GM23338 (cell line): Measurements from ENCODE around the gene THBS1. TPM values are rescaled to one million over a fixed set of nuclear protein-coding genes. Genes with fewer than 3 reads are reported as not detected.

Source experiments
- ATAC-seq: fragments of 200-7000 bp; cut with Tn5 transposase; 3 replicates; pipeline ENCODE4 v1.9.1; 2020
- DNase-seq: peaks from one replicate; pipeline ENCODE4 v3.0.0-alpha.2; 2015; ENCODE audit warnings: low spot score
- H2AFZ ChIP-seq: fragments of 200-600 bp; sonication (generic); 2 replicates; pipeline ENCODE4 v1.8.0; 2016; ENCODE audit warnings: antibody characterized with exemption, mild to moderate bottlenecking, moderate library complexity
- H3F3A ChIP-seq: fragments of 200-600 bp; sonication (generic); replicated peaks from 2 replicates; pipeline ENCODE4 v1.8.0; 2017; ENCODE audit warnings: antibody characterized with exemption, mixed run types, low read depth
- H3K27ac ChIP-seq: fragments of 200-600 bp; sonication (generic); 2 replicates; pipeline ENCODE4 v1.6.1; 2016; ENCODE audit warnings: low read depth
- H3K27me3 ChIP-seq: fragments of 200-600 bp; sonication (generic); 2 replicates; pipeline ENCODE4 v1.8.0; 2016; ENCODE audit warnings: mild to moderate bottlenecking, mixed run types, moderate library complexity; ENCODE audit not compliant: insufficient read depth
- H3K36me3 ChIP-seq: fragments of 200-600 bp; sonication (generic); 2 replicates; pipeline ENCODE4 v1.8.0; 2016; ENCODE audit warnings: mild to moderate bottlenecking; ENCODE audit not compliant: insufficient read depth
- H3K4me1 ChIP-seq: fragments of 200-600 bp; sonication (generic); 2 replicates; pipeline ENCODE4 v1.8.0; 2016; ENCODE audit warnings: mild to moderate bottlenecking, moderate library complexity; ENCODE audit not compliant: insufficient read depth
- H3K4me2 ChIP-seq: fragments of 200-600 bp; sonication (generic); 2 replicates; pipeline ENCODE4 v1.7.1; 2017; ENCODE audit warnings: mixed run types
- H3K4me3 ChIP-seq: fragments of 200-600 bp; sonication (generic); 2 replicates; pipeline ENCODE4 v1.6.1; 2016; ENCODE audit warnings: mixed run types
- H3K79me2 ChIP-seq: fragments of 200-600 bp; sonication (generic); replicated peaks from 2 replicates; pipeline ENCODE4 v1.8.0; 2017; ENCODE audit warnings: mild to moderate bottlenecking; ENCODE audit not compliant: insufficient read depth
- H3K9me2 ChIP-seq: fragments of 200-600 bp; sonication (generic); 2 replicates; pipeline ENCODE4 v1.8.0; 2017; ENCODE audit not compliant: insufficient read depth
- H4K20me1 ChIP-seq: fragments of 200-600 bp; sonication (generic); replicated peaks from 2 replicates; pipeline ENCODE4 v1.8.0; 2017; ENCODE audit warnings: mild to moderate bottlenecking; ENCODE audit not compliant: insufficient read depth
- H3K27ac Mint-ChIP-seq: 2 replicates; pipeline ENCODE4 v1.8.0; 2020; ENCODE audit warnings: inconsistent platforms, mild to moderate bottlenecking, moderate library complexity, mixed read lengths
- H3K27me3 Mint-ChIP-seq: 3 replicates; pipeline ENCODE4 v1.8.0; 2022; ENCODE audit warnings: low read depth, mild to moderate bottlenecking, moderate library complexity, mixed read lengths, inconsistent platforms; ENCODE audit not compliant: insufficient read depth, poor library complexity
- H3K36me3 Mint-ChIP-seq: 3 replicates; pipeline ENCODE4 v1.8.0; 2021; ENCODE audit warnings: low read depth, mild to moderate bottlenecking, inconsistent platforms, moderate library complexity, mixed read lengths
- H3K4me1 Mint-ChIP-seq: 3 replicates; pipeline ENCODE4 v1.8.0; 2020; ENCODE audit warnings: mild to moderate bottlenecking, inconsistent platforms, mixed read lengths
- H3K4me3 Mint-ChIP-seq: 3 replicates; pipeline ENCODE4 v1.8.0; 2021; ENCODE audit warnings: moderate library complexity, mild to moderate bottlenecking, inconsistent platforms, mixed read lengths
- H3K9me3 Mint-ChIP-seq: 3 replicates; pipeline ENCODE4 v1.8.0; 2020; ENCODE audit warnings: moderate library complexity, mild to moderate bottlenecking, inconsistent platforms, mixed read lengths
- CREB1 ChIP-seq: fragments of 250-450 bp; sonication (Bioruptor Pico); IDR thresholded peaks from 2 replicates; pipeline ENCODE4 v1.5.0; 2020; ENCODE audit warnings: low read depth, mild to moderate bottlenecking, moderate library complexity
- EZH2 ChIP-seq: fragments of 200-600 bp; sonication (generic); IDR thresholded peaks from one replicate; pipeline ENCODE4 v1.8.0; 2017; ENCODE audit warnings: antibody characterized with exemption, mild to moderate bottlenecking, low read depth; ENCODE audit not compliant: unreplicated experiment
- EZH2phosphoT487 ChIP-seq: fragments of 200-600 bp; sonication (generic); IDR thresholded peaks from one replicate; pipeline ENCODE4 v1.8.1; 2018; ENCODE audit warnings: antibody characterized with exemption; ENCODE audit not compliant: unreplicated experiment
- JUNB ChIP-seq: IDR thresholded peaks from one replicate; pipeline ENCODE4 v1.6.1; 2016; ENCODE audit warnings: antibody characterized with exemption; ENCODE audit not compliant: unreplicated experiment
- NANOG ChIP-seq: IDR thresholded peaks from 2 replicates; pipeline ENCODE4 v1.6.1; 2016; ENCODE audit warnings: antibody characterized with exemption, borderline replicate concordance
- POLR2AphosphoS5 ChIP-seq: IDR thresholded peaks from 2 replicates; pipeline ENCODE4 v1.6.1; 2016; ENCODE audit warnings: antibody characterized with exemption, low read depth
- REST ChIP-seq: IDR thresholded peaks from one replicate; pipeline ENCODE4 v1.6.1; 2018; ENCODE audit warnings: antibody characterized with exemption; ENCODE audit not compliant: unreplicated experiment
- STAT1 ChIP-seq: IDR thresholded peaks from one replicate; pipeline ENCODE4 v1.6.1; 2016; ENCODE audit warnings: antibody characterized with exemption; ENCODE audit not compliant: unreplicated experiment
- ZNF114 ChIP-seq: fragments of 250-450 bp; sonication (Bioruptor Pico); IDR thresholded peaks from 2 replicates; pipeline ENCODE4 v1.5.0; 2020; ENCODE audit warnings: mild to moderate bottlenecking, moderate library complexity
- ZNF331 ChIP-seq: fragments of 250-450 bp; sonication (Bioruptor Pico); IDR thresholded peaks from 2 replicates; pipeline ENCODE4 v1.5.0; 2020; ENCODE audit warnings: low read depth, mild to moderate bottlenecking, moderate library complexity
- ZNF462 ChIP-seq: fragments of 250-450 bp; sonication (Bioruptor Pico); IDR thresholded peaks from 2 replicates; pipeline ENCODE4 v1.5.0; 2020; ENCODE audit warnings: mild to moderate bottlenecking, moderate library complexity
- polyA plus RNA-seq: library from polyadenylated mRNA; unstranded; fragments of >200 nt; fragmentation: Nextera tagmentation; extraction: Ambion mirVana; gene quantifications from 2 replicates; pipeline ENCODE4 v1.2.1, GENCODE V29; 2016
- total RNA-seq: library from RNA; depleted of rRNA; stranded (reverse); fragments of >200 nt; shearing (Covaris generic); gene quantifications from 2 replicates; pipeline ENCODE4 v1.2.3, GENCODE V29; 2014
- TF ChIP-seq, protein P1 (sequence below): IDR thresholded peaks from 2 replicates; pipeline ENCODE4 v1.6.1; 2016; ENCODE audit warnings: antibody characterized with exemption

Gene THBS1
- total and polyA plus RNA-seq, 2 experiments from 2014 or later, result 21.7 to 81.9 TPM

DNA sequence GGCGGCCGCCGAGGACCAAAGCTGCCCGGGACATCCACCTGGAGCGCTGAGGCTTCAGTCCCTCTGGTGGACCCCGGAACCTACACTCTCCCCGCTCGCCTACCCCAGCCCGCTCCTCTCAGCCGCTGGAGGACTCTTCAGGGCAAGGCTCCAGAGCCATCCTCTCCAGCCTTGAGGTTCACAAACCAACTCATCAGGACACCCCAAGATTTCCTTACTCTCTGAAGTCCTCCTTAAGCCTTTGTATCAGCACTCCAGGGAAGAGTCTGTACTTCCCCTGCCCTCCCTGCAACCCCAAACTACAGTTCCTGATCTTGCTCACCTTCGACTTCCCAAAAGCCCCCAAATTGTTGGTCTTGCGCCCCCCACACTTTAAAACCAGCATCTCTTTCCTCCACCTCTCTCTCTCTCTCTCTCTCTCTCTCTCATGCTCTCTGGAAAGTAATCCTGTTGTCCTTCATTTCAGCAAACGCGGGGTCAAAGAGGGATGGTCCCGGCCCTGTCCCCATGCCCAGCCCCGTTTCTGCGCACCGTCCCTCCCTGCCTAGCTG, 438 bp downstream of the THBS1 start:
- H3K36me3 ChIP-seq, result peaks cover 34% of the 10 kb centered on the region
- Mint-ChIP-seq H3K27ac (peak overlapping the region; percentile 60), H3K4me1 (peaks cover 36% of the 10 kb centered on the region), H3K36me3 (peaks cover 53% of the 10 kb centered on the region), H3K4me3 (peak overlapping the region; percentile 91), H3K27me3 (peaks cover 15% of the 10 kb centered on the region), H3K9me3 (no peaks in the 10 kb centered on the region)
- ATAC-seq (no peak), DNase-seq (no peak)
- TF ChIP-seq REST (no peak), POLR2AphosphoS5 (no peak), NANOG (no peak), EZH2phosphoT487 (no peak), EZH2 (no peak), ZNF462 (CRISPR knock-in tag) (no peak), ZNF331 (CRISPR knock-in tag) (no peak), STAT1 (no peak), CREB1 (CRISPR knock-in tag) (no peak), ZNF114 (CRISPR knock-in tag) (no peak), JUNB (no peak)
- TF ChIP-seq, protein P1, sequence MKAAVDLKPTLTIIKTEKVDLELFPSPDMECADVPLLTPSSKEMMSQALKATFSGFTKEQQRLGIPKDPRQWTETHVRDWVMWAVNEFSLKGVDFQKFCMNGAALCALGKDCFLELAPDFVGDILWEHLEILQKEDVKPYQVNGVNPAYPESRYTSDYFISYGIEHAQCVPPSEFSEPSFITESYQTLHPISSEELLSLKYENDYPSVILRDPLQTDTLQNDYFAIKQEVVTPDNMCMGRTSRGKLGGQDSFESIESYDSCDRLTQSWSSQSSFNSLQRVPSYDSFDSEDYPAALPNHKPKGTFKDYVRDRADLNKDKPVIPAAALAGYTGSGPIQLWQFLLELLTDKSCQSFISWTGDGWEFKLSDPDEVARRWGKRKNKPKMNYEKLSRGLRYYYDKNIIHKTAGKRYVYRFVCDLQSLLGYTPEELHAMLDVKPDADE, result no peak
- H3K4me2 ChIP-seq, result peak overlapping the region; percentile 84
- no peaks in the 10 kb centered on the region; the same call in 1 of the 2 replicates for H4K20me1 ChIP-seq
- 0 out of 2 replicates have a peak, but pooled peaks cover 5% of the 10 kb centered on the region for H3K9me2 ChIP-seq
- H2AFZ ChIP-seq, result no peak overlapping the region
- H3K4me1 ChIP-seq, result peaks cover 19% of the 10 kb centered on the region
- peaks cover 10% of the 10 kb centered on the region; the same call in 1 of the 2 replicates for H3K27me3 ChIP-seq
- peak overlapping the region; percentile 45; the same call in 1 of the 2 replicates for H3K27ac ChIP-seq
- peaks cover 20% of the 10 kb centered on the region for H3K79me2 ChIP-seq
- peak overlapping the region; percentile 78 for H3K4me3 ChIP-seq
- 0 out of 2 replicates have a peak, but pooled peaks cover 3% of the 10 kb centered on the region for H3F3A ChIP-seq
